ENCODE measurements around the gene EN1.

DNA sequence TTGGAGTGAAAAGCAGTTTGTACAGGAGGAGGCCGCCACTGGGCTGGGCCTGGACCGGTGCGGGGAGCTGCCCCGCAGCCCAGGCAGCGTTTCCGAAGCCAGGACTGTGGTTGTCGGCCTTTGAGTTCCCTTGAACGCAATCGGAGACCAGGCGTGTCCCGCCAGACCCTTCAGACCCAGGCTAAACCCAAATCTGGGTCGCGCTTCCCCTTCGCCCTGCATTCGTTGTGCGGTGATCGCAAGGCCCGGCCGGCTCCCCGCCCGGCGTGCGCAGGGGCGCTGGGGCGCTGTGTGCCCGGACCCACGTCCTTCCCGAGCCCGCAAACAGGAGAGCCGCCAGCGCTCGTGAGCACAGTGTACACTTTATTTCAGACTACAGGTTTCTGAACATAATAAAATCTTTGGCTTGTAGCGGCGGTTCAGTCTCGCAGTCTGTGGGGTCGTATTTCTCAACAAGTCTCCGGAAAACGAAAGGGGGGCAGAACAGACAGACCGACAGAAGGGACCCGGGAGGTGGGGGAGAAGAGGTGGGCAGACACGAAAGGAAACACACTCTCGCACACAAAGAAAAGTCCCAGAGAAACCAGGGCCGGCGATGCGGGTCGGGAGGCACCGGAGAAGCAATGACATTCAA lies 5.5 kb downstream of the EN1 start:
- no peak for TF ChIP-seq ETV6 (CRISPR knock-in tag; IDR thresholded peaks at IDR 0.05)
- no peak for TF ChIP-seq ZNF416 (CRISPR knock-in tag; IDR thresholded peaks at IDR 0.05)
- no peak for TF ChIP-seq USF2 (CRISPR knock-in tag; IDR thresholded peaks at IDR 0.05)
- TF ChIP-seq MAX (CRISPR knock-in tag; IDR thresholded peaks at IDR 0.05): no peak
- TF ChIP-seq, protein P1, sequence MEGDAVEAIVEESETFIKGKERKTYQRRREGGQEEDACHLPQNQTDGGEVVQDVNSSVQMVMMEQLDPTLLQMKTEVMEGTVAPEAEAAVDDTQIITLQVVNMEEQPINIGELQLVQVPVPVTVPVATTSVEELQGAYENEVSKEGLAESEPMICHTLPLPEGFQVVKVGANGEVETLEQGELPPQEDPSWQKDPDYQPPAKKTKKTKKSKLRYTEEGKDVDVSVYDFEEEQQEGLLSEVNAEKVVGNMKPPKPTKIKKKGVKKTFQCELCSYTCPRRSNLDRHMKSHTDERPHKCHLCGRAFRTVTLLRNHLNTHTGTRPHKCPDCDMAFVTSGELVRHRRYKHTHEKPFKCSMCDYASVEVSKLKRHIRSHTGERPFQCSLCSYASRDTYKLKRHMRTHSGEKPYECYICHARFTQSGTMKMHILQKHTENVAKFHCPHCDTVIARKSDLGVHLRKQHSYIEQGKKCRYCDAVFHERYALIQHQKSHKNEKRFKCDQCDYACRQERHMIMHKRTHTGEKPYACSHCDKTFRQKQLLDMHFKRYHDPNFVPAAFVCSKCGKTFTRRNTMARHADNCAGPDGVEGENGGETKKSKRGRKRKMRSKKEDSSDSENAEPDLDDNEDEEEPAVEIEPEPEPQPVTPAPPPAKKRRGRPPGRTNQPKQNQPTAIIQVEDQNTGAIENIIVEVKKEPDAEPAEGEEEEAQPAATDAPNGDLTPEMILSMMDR (IDR thresholded peaks at IDR 0.05): no peak
- TF ChIP-seq ELF4 (CRISPR knock-in tag; IDR thresholded peaks at IDR 0.05; ENCODE audit: low read depth): no peak
